Gastroesophageal sphincter (tissue), 4 donors: ENCODE data around the gene ELOVL6. TPM values are rescaled to one million over a fixed set of nuclear protein-coding genes. Genes with fewer than 3 reads are reported as not detected.

Experiments used
- ATAC-seq: fragments of 150-250 bp; one replicate; pipeline ENCODE4 v1.9.1; 2016; ENCODE audit warnings: mild to moderate bottlenecking, moderate library complexity
- H3K27ac ChIP-seq, 4 donors: fragments of 200-600 bp; sonication (generic) in 3 of 4; 1 replicate in 3 of 4; 2 replicates in 1 of 4; pipeline ENCODE4 v1.5.1; 2016 to 2019
- H3K27me3 ChIP-seq: fragments of 200-600 bp; sonication (generic); one replicate; pipeline ENCODE4 v1.5.1; 2019
- H3K36me3 ChIP-seq, 2 donors: fragments of 200-600 bp; sonication (generic); one replicate each; pipeline ENCODE4 v1.5.1; 2019; ENCODE audit warnings: control low read depth in 1 of 2
- H3K4me1 ChIP-seq, 3 donors: fragments of 200-600 bp; sonication (generic); 1 replicate in 2 of 3; 2 replicates in 1 of 3; pipeline ENCODE4 v1.5.1; 2016 to 2019; ENCODE audit warnings: control low read depth in 2 of 3
- H3K4me3 ChIP-seq, 2 donors: fragments of 200-600 bp; sonication (generic); one replicate each; pipeline ENCODE4 v1.5.1; 2019; ENCODE audit warnings: mild to moderate bottlenecking in 1 of 2, moderate library complexity in 1 of 2
- H3K9me3 ChIP-seq, 3 donors: fragments of 200-600 bp; sonication (generic); one replicate each; pipeline ENCODE4 v1.5.1; 2017 to 2019; ENCODE audit warnings: control low read depth in 2 of 3
- EP300 ChIP-seq: sonication (generic); formaldehyde crosslinking; IDR thresholded peaks from one replicate; pipeline ENCODE4 v1.6.1; 2017; ENCODE audit warnings: antibody characterized with exemption, mild to moderate bottlenecking
- POLR2A ChIP-seq, 2 donors: fragments of 450-650 bp; IDR thresholded peaks; one replicate each; pipeline ENCODE4 v1.6.1; 2017; ENCODE audit warnings: antibody characterized with exemption in 2 of 2, mild to moderate bottlenecking in 2 of 2, moderate library complexity in 1 of 2
- POLR2AphosphoS5 ChIP-seq: sonication (generic); formaldehyde crosslinking; IDR thresholded peaks from one replicate; pipeline ENCODE4 v1.6.1; 2017; ENCODE audit warnings: antibody characterized with exemption
- WGBS, 2 donors: methylation state at CpG; one replicate each; pipeline ENCODE4 v1.1.5; 2018; ENCODE audit warnings: low coverage in 1 of 2; 5-methylcytosine and 5-hydroxymethylcytosine counted together
- total RNA-seq, 4 donors: library from RNA; depleted of rRNA; stranded (reverse); fragments of >200 nt; gene quantifications; one replicate each; pipeline ENCODE4 v1.1.0, GENCODE V29; 2016
- TF ChIP-seq, protein P1 (sequence below), 4 experiments: fragments of 200-600 bp in 2 of 4; fragments of 450-650 bp in 2 of 4; sonication (generic) in 1 of 4; IDR thresholded peaks; one replicate each; pipeline ENCODE4 v1.5.1; 2017 to 2019; ENCODE audit warnings: antibody characterized with exemption in 4 of 4, mild to moderate bottlenecking in 2 of 4, moderate library complexity in 2 of 4

ELOVL6 gene
- total RNA-seq, 4 donors from 2014 or later, result 2.7 to 6.0 (median 3.5) TPM

DNA sequence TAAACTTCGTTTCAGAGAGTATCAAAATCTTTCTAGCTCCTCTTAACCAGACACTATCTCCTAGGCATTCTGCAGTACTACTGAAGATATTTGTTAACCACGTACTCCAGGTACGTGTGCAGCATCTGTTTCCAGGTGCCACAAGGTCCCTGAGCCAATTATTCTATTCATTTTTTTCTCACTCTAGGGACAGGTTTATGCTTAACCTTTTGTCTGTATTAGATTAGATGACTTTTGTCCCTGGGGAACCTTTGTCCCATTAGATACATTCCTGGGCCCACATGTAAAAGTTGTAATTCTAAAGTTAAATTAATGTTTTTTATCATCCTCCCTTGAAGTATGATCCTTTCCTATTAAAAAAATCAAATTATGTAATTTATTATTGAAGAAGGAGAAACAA lies 16.5 kb downstream of the ELOVL6 start:
- Histone ChIP-seq H3K36me3 (no peaks in the 10 kb centered on the region), H3K27ac (no peak overlapping the region), H3K27me3 (no peaks in the 10 kb centered on the region), H3K4me1 (no peaks in the 10 kb centered on the region), H3K4me3 (no peak overlapping the region), H3K9me3 (no peaks in the 10 kb centered on the region)
- WGBS, 2 donors, result 84 to 88% methylated on average over 3 of the region's 3 CpGs
- TF ChIP-seq POLR2AphosphoS5 (no peak), EP300 (no peak), POLR2A (IDR thresholded peaks at IDR 0.05) (no peak)
- TF ChIP-seq, protein P1, sequence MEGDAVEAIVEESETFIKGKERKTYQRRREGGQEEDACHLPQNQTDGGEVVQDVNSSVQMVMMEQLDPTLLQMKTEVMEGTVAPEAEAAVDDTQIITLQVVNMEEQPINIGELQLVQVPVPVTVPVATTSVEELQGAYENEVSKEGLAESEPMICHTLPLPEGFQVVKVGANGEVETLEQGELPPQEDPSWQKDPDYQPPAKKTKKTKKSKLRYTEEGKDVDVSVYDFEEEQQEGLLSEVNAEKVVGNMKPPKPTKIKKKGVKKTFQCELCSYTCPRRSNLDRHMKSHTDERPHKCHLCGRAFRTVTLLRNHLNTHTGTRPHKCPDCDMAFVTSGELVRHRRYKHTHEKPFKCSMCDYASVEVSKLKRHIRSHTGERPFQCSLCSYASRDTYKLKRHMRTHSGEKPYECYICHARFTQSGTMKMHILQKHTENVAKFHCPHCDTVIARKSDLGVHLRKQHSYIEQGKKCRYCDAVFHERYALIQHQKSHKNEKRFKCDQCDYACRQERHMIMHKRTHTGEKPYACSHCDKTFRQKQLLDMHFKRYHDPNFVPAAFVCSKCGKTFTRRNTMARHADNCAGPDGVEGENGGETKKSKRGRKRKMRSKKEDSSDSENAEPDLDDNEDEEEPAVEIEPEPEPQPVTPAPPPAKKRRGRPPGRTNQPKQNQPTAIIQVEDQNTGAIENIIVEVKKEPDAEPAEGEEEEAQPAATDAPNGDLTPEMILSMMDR (IDR thresholded peaks at IDR 0.05), result no peak
- ATAC-seq, result no peak

DNA sequence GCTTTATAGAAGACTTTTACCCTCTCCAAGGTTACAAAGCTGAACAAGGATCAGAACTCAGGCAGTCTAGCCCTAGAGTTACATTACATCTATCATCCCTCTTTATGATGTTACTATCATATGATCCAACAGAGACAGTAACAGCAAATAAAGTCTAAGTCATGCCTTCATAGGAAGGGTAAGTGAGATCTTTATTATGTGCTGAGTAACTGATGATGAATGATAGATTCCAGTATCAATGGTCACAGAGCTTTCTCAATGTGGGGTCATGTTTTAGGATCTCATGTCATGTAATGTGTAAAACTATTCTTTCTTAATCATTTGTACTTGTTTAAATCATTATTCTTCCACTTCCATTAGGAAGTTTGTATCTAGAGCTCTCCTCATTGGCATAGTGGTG lies 22.8 kb downstream of the ELOVL6 start:
- Histone ChIP-seq H3K36me3 (no peaks in the 10 kb centered on the region), H3K4me1 (no peaks in the 10 kb centered on the region), H3K27ac (no peak overlapping the region), H3K27me3 (no peaks in the 10 kb centered on the region), H3K9me3 (no peaks in the 10 kb centered on the region), H3K4me3 (no peak overlapping the region)
- TF ChIP-seq POLR2AphosphoS5, result no peak
- no peak for TF ChIP-seq EP300
- TF ChIP-seq POLR2A (IDR thresholded peaks at IDR 0.05), result no peak
- TF ChIP-seq, protein P1 (IDR thresholded peaks at IDR 0.05), result no peak
- ATAC-seq, result no peak

DNA sequence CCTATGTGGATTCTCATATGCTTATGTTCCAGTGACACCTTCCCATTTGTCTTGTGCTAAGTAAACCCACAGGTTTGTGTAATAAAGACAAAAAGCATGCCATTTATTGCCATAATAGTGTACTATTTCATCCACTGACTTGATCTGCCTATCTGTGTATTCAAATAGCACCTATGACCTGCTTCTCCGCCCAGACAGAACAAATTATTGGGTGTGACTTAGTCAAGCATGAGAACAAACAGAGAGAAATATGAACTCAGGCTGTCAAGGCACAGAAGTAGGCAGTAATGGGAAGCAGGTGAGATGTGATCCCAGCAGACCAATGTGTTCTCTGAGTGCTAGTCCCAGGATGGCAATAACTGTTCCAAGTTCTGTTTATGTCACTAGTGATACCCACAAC lies 25.4 kb downstream of the ELOVL6 start:
- Histone ChIP-seq H3K36me3 (no peaks in the 10 kb centered on the region), H3K4me3 (no peak overlapping the region), H3K9me3 (no peaks in the 10 kb centered on the region), H3K27me3 (no peaks in the 10 kb centered on the region), H3K4me1 (no peaks in the 10 kb centered on the region), H3K27ac (no peak overlapping the region)
- ATAC-seq, result no peak
- TF ChIP-seq, protein P1 (IDR thresholded peaks at IDR 0.05), result no peak
- TF ChIP-seq POLR2A (IDR thresholded peaks at IDR 0.05), result no peak
- no peak for TF ChIP-seq POLR2AphosphoS5
- 100% methylated on average over 1 of the region's 1 CpG; no CpG with 5 or more reads in 1 of the 2 donors for WGBS, 2 donors

DNA sequence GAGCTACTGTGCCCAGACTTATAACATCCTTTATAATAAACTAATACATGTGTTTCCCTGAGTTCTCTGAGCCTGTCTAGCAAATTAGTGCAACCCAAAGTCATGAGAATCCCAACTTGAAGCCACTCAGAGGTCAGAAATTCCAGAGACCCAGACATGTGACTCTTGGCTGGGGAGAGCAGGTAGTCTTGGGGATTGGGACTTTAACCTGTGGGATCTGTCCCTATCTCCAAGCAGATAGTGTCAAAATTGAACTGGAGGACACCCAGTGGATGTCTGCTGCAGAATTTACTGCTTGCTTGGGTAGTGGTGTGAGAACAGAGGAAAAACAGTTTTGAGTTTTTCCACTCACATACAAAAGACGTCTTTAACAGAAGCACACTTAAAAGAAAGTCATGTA lies 26.4 kb downstream of the ELOVL6 start:
- ATAC-seq, result no peak
- H3K27me3 ChIP-seq, result no peaks in the 10 kb centered on the region
- 45 to 85% methylated on average over 1 of the region's 1 CpG for WGBS, 2 donors
- H3K36me3 ChIP-seq, result no peaks in the 10 kb centered on the region
- H3K9me3 ChIP-seq, result no peaks in the 10 kb centered on the region
- no peaks in the 10 kb centered on the region for H3K4me1 ChIP-seq
- H3K27ac ChIP-seq, result no peak overlapping the region
- TF ChIP-seq EP300 (no peak), POLR2AphosphoS5 (no peak), POLR2A (IDR thresholded peaks at IDR 0.05) (no peak)
- TF ChIP-seq, protein P1 (IDR thresholded peaks at IDR 0.05), result no peak
- H3K4me3 ChIP-seq, result no peak overlapping the region

DNA sequence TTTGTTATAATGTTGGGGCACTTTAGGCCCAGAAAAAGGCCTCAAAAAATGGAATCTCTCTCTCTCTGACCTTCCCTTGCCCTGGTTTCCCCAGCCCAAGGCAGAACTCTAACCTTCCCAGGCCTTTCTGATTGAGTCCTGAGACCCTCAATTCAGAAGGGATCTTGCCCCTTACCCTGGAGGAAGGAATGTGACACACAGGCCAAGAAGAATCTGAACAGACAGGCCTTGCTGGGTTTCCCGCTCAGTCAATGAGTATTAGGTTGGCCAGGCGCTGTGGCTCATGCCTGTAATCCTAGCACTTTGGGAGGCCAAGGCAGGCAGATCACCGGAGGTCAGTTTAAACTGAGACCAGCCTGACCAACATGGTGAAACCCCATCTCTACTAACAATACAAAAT lies 27.6 kb downstream of the ELOVL6 start:
- Histone ChIP-seq H3K27me3 (no peaks in the 10 kb centered on the region), H3K4me1 (no peaks in the 10 kb centered on the region), H3K4me3 (no peak overlapping the region), H3K27ac (no peak overlapping the region), H3K9me3 (no peaks in the 10 kb centered on the region), H3K36me3 (no peaks in the 10 kb centered on the region)
- no peak for ATAC-seq
- TF ChIP-seq POLR2A (IDR thresholded peaks at IDR 0.05), result no peak
- TF ChIP-seq EP300, result no peak
- no peak for TF ChIP-seq POLR2AphosphoS5
- TF ChIP-seq, protein P1 (IDR thresholded peaks at IDR 0.05), result no peak
- 100% methylated on average over 1 of the region's 3 CpGs; no CpG with 5 or more reads in 1 of the 2 donors for WGBS, 2 donors
